Renal cortex interstitium (tissue), 3 donors: ENCODE results near the gene OR2M4. TPM values are rescaled to one million over a fixed set of nuclear protein-coding genes. Genes with fewer than 3 reads are reported as not detected.

Source experiments
- polyA plus RNA-seq, 3 donors: library from polyadenylated mRNA; unstranded; fragments of 120-200 nt; gene quantifications; one replicate each; pipeline ENCODE4 v1.2.1, GENCODE V29; 2013; ENCODE audit not compliant: insufficient read length in 3 of 3

Gene OR2M4
- polyA plus RNA-seq, 3 donors: 0.03 to 0.08 TPM; not detected in 1

Other genes with a start within 250 kb of the OR2M4 start
- gene OR2L5, start 217.8 kb upstream of the OR2M4 start, polyA plus RNA-seq: not detected
- under 1 TPM; 0.04 to 0.14 (median 0.06) TPM for gene OR2L2, start 201.3 kb upstream of the OR2M4 start, polyA plus RNA-seq
- not detected for gene OR2L3, start 184.6 kb upstream of the OR2M4 start, polyA plus RNA-seq
- gene OR2L13, start 136.2 kb upstream of the OR2M4 start, polyA plus RNA-seq: not detected
- not detected for gene OR2M5, start 86.3 kb upstream of the OR2M4 start, polyA plus RNA-seq
- not detected for gene OR2M2, start 56.6 kb upstream of the OR2M4 start, polyA plus RNA-seq
- gene OR2M3, start 34.2 kb upstream of the OR2M4 start, polyA plus RNA-seq: under 1 TPM in 2 of 3 donors, not detected in 1; 0.04 to 0.06 TPM
- not detected for gene OR2T33, start 46.6 kb downstream of the OR2M4 start, polyA plus RNA-seq
- under 1 TPM in 2 of 3 donors, not detected in 1; 0.03 to 0.05 TPM for gene OR2T12, start 72.0 kb downstream of the OR2M4 start, polyA plus RNA-seq
- gene OR2M7, start 93.2 kb downstream of the OR2M4 start, polyA plus RNA-seq: not detected
- not detected for gene OR14C36, start 117.4 kb downstream of the OR2M4 start, polyA plus RNA-seq
- gene OR2T4, start 130.2 kb downstream of the OR2M4 start, polyA plus RNA-seq: not detected
- under 1 TPM in 1 of 3 donors, not detected in 2; 0.06 TPM for gene OR2T6, start 144.3 kb downstream of the OR2M4 start, polyA plus RNA-seq
- not detected for gene OR2T1, start 171.6 kb downstream of the OR2M4 start, polyA plus RNA-seq
- under 1 TPM in 1 of 3 donors, not detected in 2; 0.06 TPM for gene OR2T2, start 214.2 kb downstream of the OR2M4 start, polyA plus RNA-seq
- gene OR2T3, start 241.9 kb downstream of the OR2M4 start, polyA plus RNA-seq: not detected